Mesothelial cell of epicardium (in vitro differentiated cells): ENCODE data around the gene UBQLN1. TPM values are rescaled to one million over a fixed set of nuclear protein-coding genes. Genes with fewer than 3 reads are reported as not detected.

Experiments
- DNase-seq, 2 experiments: peaks; one replicate each; pipeline ENCODE4 v3.0.0; 2021; ENCODE audit warnings: low spot score in 2 of 2; ENCODE audit not compliant: unreplicated experiment in 2 of 2
- H3K27ac Mint-ChIP-seq: 2 replicates; pipeline ENCODE4 v1.8.0; 2021; ENCODE audit warnings: mixed read lengths
- H3K27me3 Mint-ChIP-seq: 2 replicates; pipeline ENCODE4 v1.8.0; 2021; ENCODE audit warnings: low read depth, mixed read lengths
- H3K36me3 Mint-ChIP-seq: 2 replicates; pipeline ENCODE4 v1.8.0; 2021; ENCODE audit warnings: mixed read lengths
- H3K4me1 Mint-ChIP-seq: 2 replicates; pipeline ENCODE4 v1.8.0; 2021; ENCODE audit warnings: mixed read lengths
- H3K4me3 Mint-ChIP-seq: 2 replicates; pipeline ENCODE4 v1.8.0; 2021; ENCODE audit warnings: mild to moderate bottlenecking, moderate library complexity, mixed read lengths
- H3K9me3 Mint-ChIP-seq: 2 replicates; pipeline ENCODE4 v1.8.0; 2021; ENCODE audit warnings: mixed read lengths
- total RNA-seq: library from RNA; stranded (reverse); gene quantifications from 3 replicates; pipeline ENCODE4 v1.2.1, GENCODE V29; 2021
- TF ChIP-seq, protein P1 (sequence below): fragments of 200-600 bp; sonication (generic); IDR thresholded peaks from one replicate; pipeline ENCODE4 v1.5.0; 2021; ENCODE audit warnings: antibody characterized with exemption; ENCODE audit not compliant: unreplicated experiment

UBQLN1 gene
- total RNA-seq, 1 donor from 2014 or later = 91.5 TPM

DNA sequence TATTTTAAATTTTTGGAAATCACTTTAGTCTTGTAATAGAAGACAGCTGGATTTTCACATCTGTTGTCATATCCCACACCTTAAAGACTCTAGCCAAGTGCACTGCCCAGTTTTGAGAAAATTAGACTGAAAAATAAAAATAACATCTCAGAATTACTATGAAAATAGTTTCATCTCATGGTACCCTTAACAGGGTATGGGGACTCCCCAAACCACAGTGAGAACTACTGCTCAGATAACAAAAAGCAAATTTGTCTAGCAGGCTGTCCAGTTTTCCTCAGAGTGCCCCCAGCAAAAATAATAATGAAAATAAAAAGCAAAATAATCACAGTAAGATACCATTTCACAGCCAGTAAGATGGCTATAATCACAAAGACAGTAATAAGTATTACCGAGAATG, 6.5 kb downstream of the UBQLN1 start:
- Mint-ChIP-seq H3K36me3 (peaks cover 4% of the 10 kb centered on the region), H3K4me3 (no peak overlapping the region), H3K27ac (no peak overlapping the region), H3K27me3 (no peaks in the 10 kb centered on the region), H3K4me1 (peaks cover 16% of the 10 kb centered on the region), H3K9me3 (peaks cover 3% of the 10 kb centered on the region)
- no peak for DNase-seq
- TF ChIP-seq, protein P1, sequence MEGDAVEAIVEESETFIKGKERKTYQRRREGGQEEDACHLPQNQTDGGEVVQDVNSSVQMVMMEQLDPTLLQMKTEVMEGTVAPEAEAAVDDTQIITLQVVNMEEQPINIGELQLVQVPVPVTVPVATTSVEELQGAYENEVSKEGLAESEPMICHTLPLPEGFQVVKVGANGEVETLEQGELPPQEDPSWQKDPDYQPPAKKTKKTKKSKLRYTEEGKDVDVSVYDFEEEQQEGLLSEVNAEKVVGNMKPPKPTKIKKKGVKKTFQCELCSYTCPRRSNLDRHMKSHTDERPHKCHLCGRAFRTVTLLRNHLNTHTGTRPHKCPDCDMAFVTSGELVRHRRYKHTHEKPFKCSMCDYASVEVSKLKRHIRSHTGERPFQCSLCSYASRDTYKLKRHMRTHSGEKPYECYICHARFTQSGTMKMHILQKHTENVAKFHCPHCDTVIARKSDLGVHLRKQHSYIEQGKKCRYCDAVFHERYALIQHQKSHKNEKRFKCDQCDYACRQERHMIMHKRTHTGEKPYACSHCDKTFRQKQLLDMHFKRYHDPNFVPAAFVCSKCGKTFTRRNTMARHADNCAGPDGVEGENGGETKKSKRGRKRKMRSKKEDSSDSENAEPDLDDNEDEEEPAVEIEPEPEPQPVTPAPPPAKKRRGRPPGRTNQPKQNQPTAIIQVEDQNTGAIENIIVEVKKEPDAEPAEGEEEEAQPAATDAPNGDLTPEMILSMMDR = no peak

- DNase-seq = no peak
- H3K4me1 Mint-ChIP-seq = peaks cover 6% of the 10 kb centered on the region
Measured at GRCh38 chr9:83699615-83700014, 8.1 kb downstream of the UBQLN1 start.

DNA sequence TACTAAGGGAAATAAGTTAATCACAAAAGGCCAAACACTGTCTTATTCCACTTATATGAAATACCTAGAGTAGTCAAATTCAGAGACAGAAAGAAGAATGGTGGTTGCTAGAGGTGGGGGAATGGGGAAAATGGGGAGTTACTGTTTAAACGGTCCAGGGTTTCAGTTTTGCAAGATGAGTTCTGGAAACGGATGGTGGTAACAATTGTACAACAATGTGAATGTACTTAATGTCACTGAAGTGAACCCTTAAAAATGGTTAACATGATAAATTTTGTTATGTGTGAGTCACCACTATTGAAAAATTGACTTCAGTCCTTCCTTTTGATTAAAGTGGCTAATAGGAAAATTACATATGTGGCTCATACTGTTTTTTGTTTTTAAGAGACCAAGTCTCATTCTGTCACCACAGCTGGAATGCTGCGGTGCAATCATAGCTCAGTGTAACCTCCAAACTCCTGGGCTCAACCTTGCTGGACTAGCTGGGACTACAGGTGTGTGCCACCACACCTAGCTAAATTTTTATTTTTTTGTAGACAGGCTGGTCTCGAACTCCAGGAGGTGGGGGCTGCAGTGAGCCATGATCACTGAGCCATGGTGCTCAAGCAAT, 8.7 kb downstream of the UBQLN1 start:
- H3K27me3 Mint-ChIP-seq = no peaks in the 10 kb centered on the region
- H3K4me1 Mint-ChIP-seq = peaks cover 8% of the 10 kb centered on the region
- no peak overlapping the region for H3K4me3 Mint-ChIP-seq
- no peak for DNase-seq
- TF ChIP-seq, protein P1 = no peak
- H3K27ac Mint-ChIP-seq = no peak overlapping the region
- no peaks in the 10 kb centered on the region for H3K9me3 Mint-ChIP-seq
- H3K36me3 Mint-ChIP-seq = no peaks in the 10 kb centered on the region

More at GRCh38 chr9:83699615-83700014, 8.1 kb downstream of the UBQLN1 start:
- Mint-ChIP-seq H3K9me3 (no peaks in the 10 kb centered on the region), H3K27me3 (no peaks in the 10 kb centered on the region), H3K4me3 (no peak overlapping the region), H3K36me3 (no peaks in the 10 kb centered on the region), H3K27ac (no peak overlapping the region)
- TF ChIP-seq, protein P1 = no peak

- H3K27me3 Mint-ChIP-seq = no peaks in the 10 kb centered on the region
- no peak for DNase-seq
- no peaks in the 10 kb centered on the region for H3K9me3 Mint-ChIP-seq
- H3K4me3 Mint-ChIP-seq = no peak overlapping the region
- peak overlapping the region; percentile 0 for H3K27ac Mint-ChIP-seq
- no peaks in the 10 kb centered on the region for H3K36me3 Mint-ChIP-seq
- peaks cover 20% of the 10 kb centered on the region for H3K4me1 Mint-ChIP-seq
- TF ChIP-seq, protein P1 = no peak
Measured at GRCh38 chr9:83691492-83691891, 16.3 kb downstream of the UBQLN1 start.

DNA sequence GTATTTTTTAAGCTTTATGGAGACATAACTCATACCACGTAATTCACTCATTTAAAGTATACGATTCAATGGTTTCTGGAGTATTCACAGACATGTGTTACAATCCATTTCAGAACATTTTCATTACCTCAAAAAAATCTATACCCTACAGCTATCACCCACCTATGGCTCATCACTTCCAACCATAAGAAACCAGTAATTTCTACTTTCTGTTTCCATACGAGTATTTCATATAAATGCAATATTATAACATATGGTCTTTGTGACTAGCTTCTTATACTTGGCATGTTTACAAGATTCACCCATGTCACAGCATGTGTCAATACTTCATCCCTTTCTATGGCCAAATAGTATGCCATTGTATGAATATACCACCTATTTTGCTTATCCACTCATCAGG, 18.8 kb downstream of the UBQLN1 start:
- no peak overlapping the region for H3K27ac Mint-ChIP-seq
- DNase-seq = no peak
- TF ChIP-seq, protein P1 = no peak
- no peak overlapping the region for H3K4me3 Mint-ChIP-seq
- peaks cover 3% of the 10 kb centered on the region for H3K36me3 Mint-ChIP-seq
- H3K4me1 Mint-ChIP-seq = peaks cover 17% of the 10 kb centered on the region
- no peaks in the 10 kb centered on the region for H3K27me3 Mint-ChIP-seq
- H3K9me3 Mint-ChIP-seq = no peaks in the 10 kb centered on the region
